Testis (tissue), 3 donors: ENCODE measurements around the gene NEK9. TPM values are rescaled to one million over a fixed set of nuclear protein-coding genes. Genes with fewer than 3 reads are reported as not detected.

Experiments
- DNase-seq: peaks from one replicate; pipeline ENCODE4 v3.0.0-alpha.2; 2019
- H3K27ac ChIP-seq, 2 donors: fragments of 200-600 bp; sonication (generic); one replicate each; pipeline ENCODE4 v1.5.1; 2019
- H3K27me3 ChIP-seq: fragments of 200-600 bp; sonication (generic); one replicate; pipeline ENCODE4 v1.5.1; 2019
- H3K36me3 ChIP-seq: fragments of 200-600 bp; sonication (generic); one replicate; pipeline ENCODE4 v1.5.1; 2017; ENCODE audit warnings: low read depth; ENCODE audit errors: missing control alignments
- H3K4me1 ChIP-seq: fragments of 200-600 bp; sonication (generic); one replicate; pipeline ENCODE4 v1.5.1; 2019
- H3K4me3 ChIP-seq, 2 donors: fragments of 200-600 bp; sonication (generic); one replicate each; pipeline ENCODE4 v1.5.1; 2017 to 2019
- H3K9me3 ChIP-seq: fragments of 200-600 bp; sonication (generic); one replicate; pipeline ENCODE4 v1.5.1; 2017
- CTCF ChIP-seq, 3 experiments: fragments of 450-650 bp in 2 of 3; fragments of 200-600 bp in 1 of 3; sonication (generic) in 1 of 3; IDR thresholded peaks; one replicate each; pipeline ENCODE4 v1.5.1; 2016 to 2019; ENCODE audit warnings: antibody characterized with exemption in 3 of 3, mild to moderate bottlenecking in 2 of 3, moderate library complexity in 1 of 3
- POLR2A ChIP-seq: fragments of 450-650 bp; IDR thresholded peaks from one replicate; pipeline ENCODE4 v1.6.1; 2017; ENCODE audit warnings: antibody characterized with exemption, mild to moderate bottlenecking, moderate library complexity
- WGBS, 2 donors: methylation state at CpG; one replicate each; pipeline ENCODE4 v1.1.5; 2018; 5-methylcytosine and 5-hydroxymethylcytosine counted together
- intact Hi-C: fragments of 100-400 bp; cut with DNase I; formaldehyde crosslinking; loops from one replicate; pipeline ENCODE4 v1.15.1; 2023; ENCODE audit warnings: low total_unique reads
- polyA plus RNA-seq: library from polyadenylated mRNA; stranded (reverse); fragments of 350-450 nt; fragmentation: Illumina TruSeq; extraction: RNeasy Lipid Tissue Mini Kit (QIAGEN cat#74804); gene quantifications from one replicate; pipeline ENCODE4 v1.2.3, GENCODE V29; 2014; ENCODE audit warnings: low read depth, low replicate concordance; ENCODE audit not compliant: insufficient read depth
- total RNA-seq, 2 donors: library from RNA; depleted of rRNA; stranded (reverse); fragments of >200 nt; gene quantifications; one replicate each; pipeline ENCODE4 v1.2.3, GENCODE V29; 2016

Gene NEK9
- total and polyA plus RNA-seq, 3 donors from 2014 or later, result 86.6 to 125 (median 120) TPM

GRCh38 chr14:75138492-75138891 is 11.6 kb upstream of the NEK9 start:
- H3K36me3 ChIP-seq, result no peaks in the 10 kb centered on the region
- H3K9me3 ChIP-seq, result no peaks in the 10 kb centered on the region
- no peak for TF ChIP-seq CTCF (IDR thresholded peaks at IDR 0.05)
- no peak for TF ChIP-seq POLR2A
- 24 to 55% methylated on average over 1 of the region's 1 CpG for WGBS, 2 donors
- H3K27me3 ChIP-seq, result no peaks in the 10 kb centered on the region
- H3K27ac ChIP-seq, result peak overlapping the region; percentile 7 to 45
- peaks cover 4% of the 10 kb centered on the region for H3K4me1 ChIP-seq
- intact Hi-C loops, result no loop called here
- no peak for DNase-seq
- H3K4me3 ChIP-seq, result no peak overlapping the region

- H3K36me3 ChIP-seq, result no peaks in the 10 kb centered on the region
- no peaks in the 10 kb centered on the region for H3K27me3 ChIP-seq
- intact Hi-C loops, result loop anchor here (5.0 kb wide), 1 partner anchor 163 kb away; no protein-coding TSS in a partner anchor
- H3K9me3 ChIP-seq, result no peaks in the 10 kb centered on the region
- 65 to 69% methylated on average over 6 of the region's 6 CpGs for WGBS, 2 donors
- DNase-seq, result no peak
- H3K4me3 ChIP-seq, result no peak overlapping the region
- TF ChIP-seq POLR2A (no peak), CTCF (IDR thresholded peaks at IDR 0.05) (no peak)
- no peaks in the 10 kb centered on the region for H3K4me1 ChIP-seq
- peak overlapping the region in 1 of 2 donors; percentile 19 for H3K27ac ChIP-seq
Observed at GRCh38 chr14:75134644-75135043, 7.8 kb upstream of the NEK9 start.

- intact Hi-C loops, result loop anchor here (5.0 kb wide), 1 partner anchor 164 kb away; no protein-coding TSS in a partner anchor
- TF ChIP-seq CTCF (IDR thresholded peaks at IDR 0.05) (no peak), POLR2A (no peak)
- Histone ChIP-seq H3K4me1 (peaks cover 3% of the 10 kb centered on the region), H3K9me3 (no peaks in the 10 kb centered on the region), H3K4me3 (no peak overlapping the region), H3K36me3 (no peaks in the 10 kb centered on the region), H3K27me3 (no peaks in the 10 kb centered on the region), H3K27ac (peak overlapping the region in 1 of 2 donors; percentile 43)
- WGBS, 2 donors, result 65 to 90% methylated on average over 2 of the region's 2 CpGs
- no peak for DNase-seq
Observed at GRCh38 chr14:75133597-75133996, 6.7 kb upstream of the NEK9 start.

- H3K4me1 ChIP-seq, result peaks cover 12% of the 10 kb centered on the region
- TF ChIP-seq CTCF (IDR thresholded peaks at IDR 0.05) (peak; percentile 71 to 93 (median 91)), POLR2A (no peak)
- DNase-seq, result peak; percentile 75
- H3K27me3 ChIP-seq, result no peaks in the 10 kb centered on the region
- H3K9me3 ChIP-seq, result no peaks in the 10 kb centered on the region
- peak overlapping the region; percentile 9 to 43 for H3K27ac ChIP-seq
- intact Hi-C loops, result loop anchor here (5.0 kb wide), 1 partner anchor 165 kb away; no protein-coding TSS in a partner anchor
- no peaks in the 10 kb centered on the region for H3K36me3 ChIP-seq
- H3K4me3 ChIP-seq, result no peak overlapping the region
- 33 to 46% methylated on average over 4 of the region's 4 CpGs for WGBS, 2 donors
Observed at GRCh38 chr14:75132382-75133086, 5.7 kb upstream of the NEK9 start.

GRCh38 chr14:75128596-75128990 is 1.7 kb upstream of the NEK9 start:
- no peak for DNase-seq
- 67 to 75% methylated on average over 5 of the region's 5 CpGs for WGBS, 2 donors
- Histone ChIP-seq H3K27ac (no peak overlapping the region), H3K36me3 (no peaks in the 10 kb centered on the region), H3K27me3 (no peaks in the 10 kb centered on the region), H3K4me1 (peaks cover 22% of the 10 kb centered on the region), H3K9me3 (no peaks in the 10 kb centered on the region), H3K4me3 (no peak overlapping the region)
- intact Hi-C loops, result no loop called here
- TF ChIP-seq POLR2A (no peak), CTCF (IDR thresholded peaks at IDR 0.05) (no peak)
